SK-N-SH treated with all-trans-retinoic acid at 6 μM for 48 hours (cell line): ENCODE data around the gene EPN3.
A peak's percentile ranks its signal among the peaks of the same experiment; 100 is the strongest.

Experiments used
- ATAC-seq: fragments of 200-7000 bp; cut with Tn5 transposase; 3 replicates; pipeline ENCODE4 v1.9.1; 2020; ENCODE audit warnings: mild to moderate bottlenecking, moderate library complexity
- ARNTL ChIP-seq: fragments of 450-650 bp; formaldehyde crosslinking; IDR thresholded peaks from 2 replicates; pipeline ENCODE4 v1.5.0; 2020; ENCODE audit warnings: low read depth, mild to moderate bottlenecking, moderate library complexity, borderline replicate concordance
- BACH2 ChIP-seq: fragments of 250-450 bp; sonication (Bioruptor Pico); IDR thresholded peaks from 2 replicates; pipeline ENCODE4 v1.9.0; 2021; ENCODE audit warnings: mild to moderate bottlenecking, borderline replicate concordance
- CSDC2 ChIP-seq: fragments of 250-450 bp; sonication (Bioruptor Pico); IDR thresholded peaks from 2 replicates; pipeline ENCODE4 v1.5.0; 2020; ENCODE audit warnings: mild to moderate bottlenecking, moderate library complexity
- ESRRG ChIP-seq: fragments of 250-450 bp; sonication (Bioruptor Pico); IDR thresholded peaks from 2 replicates; pipeline ENCODE4 v1.6.1; 2021; ENCODE audit warnings: mild to moderate bottlenecking
- GLIS3 ChIP-seq: fragments of 250-450 bp; sonication (Bioruptor Pico); IDR thresholded peaks from 2 replicates; pipeline ENCODE4 v1.5.0; 2020; ENCODE audit warnings: mild to moderate bottlenecking, moderate library complexity
- ISL1 ChIP-seq: fragments of 250-450 bp; sonication (Bioruptor Pico); IDR thresholded peaks from 2 replicates; pipeline ENCODE4 v2.1.2; 2022; ENCODE audit warnings: mild to moderate bottlenecking, moderate library complexity
- OSR1 ChIP-seq: fragments of 250-450 bp; sonication (Bioruptor Pico); IDR thresholded peaks from 2 replicates; pipeline ENCODE4 v1.8.0; 2022; ENCODE audit warnings: moderate library complexity, mild to moderate bottlenecking, inconsistent platforms
- PATZ1 ChIP-seq: fragments of 250-450 bp; sonication (Bioruptor Pico); IDR thresholded peaks from 2 replicates; pipeline ENCODE4 v1.8.0; 2020; ENCODE audit warnings: mild to moderate bottlenecking, moderate library complexity, borderline replicate concordance
- POU6F1 ChIP-seq: fragments of 250-450 bp; sonication (Bioruptor Pico); IDR thresholded peaks from 2 replicates; pipeline ENCODE4 v1.8.0; 2021; ENCODE audit warnings: low read depth, mild to moderate bottlenecking, moderate library complexity, borderline replicate concordance
- PPARA ChIP-seq: fragments of 250-450 bp; sonication (Bioruptor Pico); IDR thresholded peaks from 2 replicates; pipeline ENCODE4 v1.5.0; 2020; ENCODE audit warnings: mild to moderate bottlenecking, borderline replicate concordance
- SNAI2 ChIP-seq: fragments of 250-450 bp; sonication (Bioruptor Pico); IDR thresholded peaks from 2 replicates; pipeline ENCODE4 v1.5.0; 2020; ENCODE audit warnings: mild to moderate bottlenecking, moderate library complexity
- TCF4 ChIP-seq: fragments of 250-450 bp; sonication (Bioruptor Pico); IDR thresholded peaks from 2 replicates; pipeline ENCODE4 v1.8.0; 2021; ENCODE audit warnings: mild to moderate bottlenecking, moderate library complexity, borderline replicate concordance
- TOX ChIP-seq: fragments of 250-450 bp; sonication (Bioruptor Pico); IDR thresholded peaks from 2 replicates; pipeline ENCODE4 v1.8.0; 2021; ENCODE audit warnings: mild to moderate bottlenecking, moderate library complexity, borderline replicate concordance
- TSHZ2 ChIP-seq: fragments of 250-450 bp; sonication (Bioruptor Pico); IDR thresholded peaks from 2 replicates; pipeline ENCODE4 v1.5.0; 2020; ENCODE audit warnings: mild to moderate bottlenecking, moderate library complexity
- ZFP3 ChIP-seq: fragments of 250-450 bp; sonication (Bioruptor Pico); IDR thresholded peaks from 2 replicates; pipeline ENCODE4 v1.5.0; 2020; ENCODE audit warnings: mild to moderate bottlenecking, moderate library complexity
- ZFP30 ChIP-seq: fragments of 450-650 bp; formaldehyde crosslinking; IDR thresholded peaks from 2 replicates; pipeline ENCODE4 v1.5.0; 2022; ENCODE audit warnings: mild to moderate bottlenecking, moderate library complexity
- ZNF8 ChIP-seq: fragments of 450-650 bp; formaldehyde crosslinking; IDR thresholded peaks from 2 replicates; pipeline ENCODE4 v1.5.0; 2020; ENCODE audit warnings: mild to moderate bottlenecking, moderate library complexity

Gene EPN3

GRCh38 chr17:50534222-50534978 is 1.9 kb downstream of the EPN3 start:
- TF ChIP-seq ZFP30 (CRISPR knock-in tag), result no peak
- no peak for TF ChIP-seq TCF4 (CRISPR knock-in tag)
- no peak for TF ChIP-seq SNAI2
- TF ChIP-seq TOX (CRISPR knock-in tag), result no peak
- no peak for TF ChIP-seq OSR1 (CRISPR knock-in tag)
- TF ChIP-seq ARNTL (CRISPR knock-in tag), result no peak
- TF ChIP-seq TSHZ2 (CRISPR knock-in tag), result no peak
- TF ChIP-seq ZFP3, result no peak
- TF ChIP-seq ZNF8 (CRISPR knock-in tag), result no peak
- TF ChIP-seq CSDC2 (CRISPR knock-in tag), result no peak
- peak; percentile 24 for ATAC-seq

GRCh38 chr17:50534979-50535326 is 2.4 kb downstream of the EPN3 start:
- no peak for TF ChIP-seq ZFP3
- TF ChIP-seq ZNF8 (CRISPR knock-in tag), result no peak
- no peak for TF ChIP-seq ISL1 (CRISPR knock-in tag)
- TF ChIP-seq PPARA (CRISPR knock-in tag), result no peak
- TF ChIP-seq POU6F1 (CRISPR knock-in tag), result no peak
- TF ChIP-seq ZFP30 (CRISPR knock-in tag), result no peak
- no peak for TF ChIP-seq SNAI2
- no peak for TF ChIP-seq OSR1 (CRISPR knock-in tag)
- no peak for TF ChIP-seq BACH2 (CRISPR knock-in tag)
- TF ChIP-seq ESRRG (CRISPR knock-in tag), result no peak
- TF ChIP-seq TCF4 (CRISPR knock-in tag), result no peak
- TF ChIP-seq GLIS3 (CRISPR knock-in tag), result no peak
- ATAC-seq, result no peak

GRCh38 chr17:50535407-50535806 is 2.9 kb downstream of the EPN3 start:
- no peak for ATAC-seq

GRCh38 chr17:50536683-50537646 is 4.4 kb downstream of the EPN3 start:
- TF ChIP-seq ZNF8 (CRISPR knock-in tag), result no peak
- no peak for TF ChIP-seq PATZ1 (CRISPR knock-in tag)
- no peak for TF ChIP-seq TSHZ2 (CRISPR knock-in tag)
- TF ChIP-seq TOX (CRISPR knock-in tag), result no peak
- no peak for TF ChIP-seq GLIS3 (CRISPR knock-in tag)
- TF ChIP-seq ISL1 (CRISPR knock-in tag), result no peak
- no peak for ATAC-seq

More at GRCh38 chr17:50535407-50535806, 2.9 kb downstream of the EPN3 start:
- TF ChIP-seq POU6F1 (CRISPR knock-in tag) (no peak), SNAI2 (no peak), OSR1 (CRISPR knock-in tag) (no peak)
